ENCODE results near the gene FNDC11. TPM values are rescaled to one million over a fixed set of nuclear protein-coding genes. Genes with fewer than 3 reads are reported as not detected.
A peak's percentile ranks its signal among the peaks of the same experiment; 100 is the strongest.

FNDC11 gene
- total RNA-seq, 1 experiment from 2014 or later, result 2.5 TPM

- no peak overlapping the region for H2BK120ac ChIP-seq (ENCODE audit: low read depth, low read length, poor library complexity, severe bottlenecking)
- H3K9ac ChIP-seq (ENCODE audit: extremely low read depth, insufficient read length, low read length), result peak overlapping the region; percentile 84
- no peak overlapping the region for H2BK15ac ChIP-seq (ENCODE audit: low read depth, low read length)
- H3K4me1 ChIP-seq (ENCODE audit: insufficient read depth, low read length), result no peaks in the 10 kb centered on the region; the same call in 1 of the 2 replicates
- Mint-ChIP-seq H3K27me3 (ENCODE audit: low read depth) (peaks cover 6% of the 10 kb centered on the region), H3K36me3 (ENCODE audit: insufficient read depth in 1 of 3, low read depth in 3 of 3) (peaks cover 20 to 45% (median 22%) of the 10 kb centered on the region in 3 experiments; a peak in 6 of 7 replicates), H3K4me3 (peak overlapping the region; percentile 84 to 91), H3K9me3 (peaks cover 7 to 13% of the 10 kb centered on the region in 2 experiments; a peak in 4 of 5 replicates), H3K4me1 (peaks cover 2 to 25% of the 10 kb centered on the region in 2 experiments; a peak in 3 of 4 replicates), H3K27ac (peak overlapping the region in 2 of 3 experiments; percentile 48 to 91; a peak in 2 of 7 replicates)
- no peak overlapping the region for H2BK12ac ChIP-seq (ENCODE audit: insufficient read length, low read depth, low read length)
- no peaks in the 10 kb centered on the region for H3K9me3 ChIP-seq (ENCODE audit: control insufficient read depth, low read depth, low read length)
- H2AK5ac ChIP-seq (ENCODE audit: insufficient read length, low read length), result no peak overlapping the region
- no peaks in the 10 kb centered on the region for H3K27me3 ChIP-seq (ENCODE audit: insufficient read depth, low read length)
- H3K23me2 ChIP-seq (ENCODE audit: insufficient read length, low read depth, low read length, poor library complexity, severe bottlenecking), result peaks cover 10% of the 10 kb centered on the region
- H4K8ac ChIP-seq (replicated peaks; ENCODE audit: insufficient read length, low read depth, low read length), result no peak overlapping the region
- H2BK20ac ChIP-seq (ENCODE audit: low read depth, low read length, poor library complexity, severe bottlenecking), result no peak overlapping the region
- H2BK5ac ChIP-seq (ENCODE audit: insufficient read length, low read length), result no peak overlapping the region
- H3K23ac ChIP-seq (ENCODE audit: insufficient read length, low read depth, low read length), result no peak overlapping the region
- peak overlapping the region; percentile 68 for H3K4me2 ChIP-seq (ENCODE audit: insufficient read depth, insufficient read length, low read length)
- H3K79me1 ChIP-seq (ENCODE audit: insufficient read depth, low read depth, low read length, poor library complexity, severe bottlenecking), result peaks cover 4% of the 10 kb centered on the region
- peak overlapping the region; percentile 89 for H3K14ac ChIP-seq (ENCODE audit: insufficient read depth, low read length)
- no peak overlapping the region for H3T11ph ChIP-seq (ENCODE audit: low read length)
- H3K79me2 ChIP-seq (ENCODE audit: insufficient read depth, low read length), result no peaks in the 10 kb centered on the region; the same call in 1 of the 2 replicates
- TF ChIP-seq CTCF (conservative IDR thresholded peaks at IDR 0.05), result no peak
- H3K56ac ChIP-seq (ENCODE audit: insufficient read length, low read depth, low read length), result no peak overlapping the region
- H4K5ac ChIP-seq (ENCODE audit: insufficient read length, low read depth, low read length), result no peak overlapping the region
- WGBS (ENCODE audit: extremely low coverage, insufficient read length, low lambda C conversion rate), result no CpG with 5 or more reads among the region's 68 CpGs
- peak overlapping the region; percentile 15 for H3K18ac ChIP-seq (ENCODE audit: insufficient read length, low read depth, low read length)
- no peaks in the 10 kb centered on the region for H4K20me1 ChIP-seq (ENCODE audit: control insufficient read depth, insufficient read depth, insufficient read length)
- H4K91ac ChIP-seq (ENCODE audit: insufficient read length, low read depth, low read length), result peak overlapping the region; percentile 11
- no peak overlapping the region; the same call in 1 of the 2 replicates for H3K4ac ChIP-seq (ENCODE audit: low read depth, low read length)
- H2AFZ ChIP-seq (ENCODE audit: low read length), result no peak overlapping the region
- no peak overlapping the region for H3K27ac ChIP-seq (ENCODE audit: insufficient read length, low read depth, low read length)
- DNase-seq, result peak; percentile 54
These were observed 32.9 kb upstream of the FNDC11 start for GRCh38 chr20:63520934-63521601.
